ENCODE results near the gene ELF2.
"Not testable (repeated sequence)": the region's sequence is repeated elsewhere in the genome, so short reads cannot be mapped to it uniquely, and the experiment has no call there.

Gene ELF2

GRCh38 chr4:139184129-139184528, 7.1 kb upstream of the ELF2 start:
- no peak for DNase-seq

DNA sequence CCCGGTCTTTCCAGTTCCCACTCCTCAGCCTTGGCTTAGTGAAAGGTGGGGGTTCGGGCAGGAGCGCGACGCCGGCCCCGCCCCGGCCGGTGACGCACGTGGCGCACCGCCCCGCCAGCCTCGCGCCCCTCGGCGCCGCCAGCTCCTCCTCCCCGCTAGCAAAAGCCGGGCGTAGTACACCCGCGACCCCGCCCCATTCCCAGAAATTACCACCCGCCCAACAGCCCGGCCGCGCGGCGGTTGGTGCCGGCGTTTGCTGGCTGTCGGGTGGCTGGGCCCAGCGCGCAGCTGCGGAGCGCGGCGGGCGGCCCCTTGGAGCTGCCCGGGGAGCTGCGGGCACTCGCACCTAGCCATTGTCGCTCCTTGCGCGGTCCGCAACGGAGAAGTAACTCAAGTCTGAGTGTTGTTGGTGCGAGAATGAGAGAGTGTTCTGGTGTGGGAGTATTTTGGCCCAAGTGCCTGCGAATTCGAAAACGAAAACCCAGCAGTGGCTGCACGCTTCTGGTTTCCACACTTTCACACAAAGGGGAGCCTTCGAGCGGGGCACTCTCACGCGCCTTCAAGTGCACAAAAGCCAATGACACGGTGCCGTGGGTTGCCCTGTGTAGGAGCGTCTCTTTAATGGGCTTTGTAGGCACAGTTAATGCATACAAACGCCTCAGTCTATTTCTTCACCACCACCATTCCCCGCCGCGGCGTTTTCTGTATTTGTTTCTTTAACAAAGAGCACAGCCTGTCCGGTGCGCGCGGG, 1.0 kb upstream of the ELF2 start:
- DNase-seq: peak; percentile 92 to 93

DNA sequence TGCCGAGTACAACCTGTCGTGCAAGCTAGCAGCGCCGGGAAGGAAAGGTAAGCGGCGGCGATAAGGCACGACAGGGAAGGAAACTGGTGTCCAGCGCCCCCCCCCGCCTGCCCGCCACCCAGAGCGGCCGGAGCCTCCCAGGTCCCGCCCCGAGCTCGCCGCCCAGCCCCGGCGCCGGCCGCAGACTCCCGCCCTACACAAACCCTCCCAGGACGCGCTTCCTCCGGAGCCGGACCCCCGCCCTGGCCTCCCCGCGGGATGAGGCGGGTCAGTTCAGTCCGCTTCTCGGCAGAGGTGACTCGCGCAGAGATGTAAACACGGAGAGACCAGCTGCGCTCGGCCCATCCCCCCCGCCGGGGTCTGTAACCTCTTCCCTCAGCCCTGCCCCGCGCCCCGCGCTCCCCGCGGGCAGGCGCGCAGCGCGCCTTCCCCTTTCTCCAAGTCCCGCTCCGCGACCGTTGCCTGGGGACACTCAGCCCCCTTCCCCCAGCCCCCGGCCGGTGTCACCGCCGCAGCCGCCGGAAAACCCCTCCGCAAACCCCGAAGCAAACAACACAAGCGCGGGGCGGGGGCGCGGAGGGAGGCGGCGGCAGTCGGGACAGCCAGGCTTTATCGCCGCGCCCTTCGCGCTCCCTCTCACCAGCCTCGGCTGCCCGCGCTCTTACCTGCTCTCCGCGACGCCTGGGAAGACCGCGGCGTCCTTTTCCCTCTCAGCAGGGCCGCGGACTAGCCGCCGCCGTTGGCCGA, 543 bp downstream of the ELF2 start:
- peak; percentile 78 for DNase-seq

DNA sequence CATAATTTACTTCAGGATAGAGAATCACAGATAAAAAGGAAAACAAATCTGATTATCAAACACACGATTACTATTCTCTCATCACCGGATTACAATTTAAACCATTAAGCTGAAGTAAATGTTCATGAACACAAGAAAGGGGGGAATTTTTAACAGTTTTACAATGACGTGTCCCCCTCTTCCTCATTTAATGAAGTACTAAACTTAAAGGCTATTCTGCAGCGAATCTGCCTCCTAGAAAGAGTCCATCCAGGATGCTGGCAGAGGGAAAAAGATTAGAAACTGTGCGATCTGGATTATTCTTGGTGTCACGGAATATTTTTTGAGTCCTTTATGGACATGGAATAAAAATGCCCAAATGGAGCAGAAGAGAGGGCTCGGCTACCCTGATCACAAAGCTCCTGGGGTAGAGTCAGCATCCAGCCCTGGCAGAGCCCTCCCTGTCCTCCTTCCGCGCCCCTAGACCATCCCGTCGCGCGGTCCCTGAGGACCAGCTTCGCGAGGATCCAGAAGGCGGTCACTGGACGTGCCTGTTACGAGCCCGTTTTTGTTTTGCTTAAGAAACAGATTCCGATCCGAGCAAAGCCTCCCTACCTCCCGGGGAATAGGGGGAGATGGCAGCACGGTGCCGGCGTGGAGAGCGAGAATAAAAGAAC, 1.2 kb downstream of the ELF2 start:
- DNase-seq: no peak

DNA sequence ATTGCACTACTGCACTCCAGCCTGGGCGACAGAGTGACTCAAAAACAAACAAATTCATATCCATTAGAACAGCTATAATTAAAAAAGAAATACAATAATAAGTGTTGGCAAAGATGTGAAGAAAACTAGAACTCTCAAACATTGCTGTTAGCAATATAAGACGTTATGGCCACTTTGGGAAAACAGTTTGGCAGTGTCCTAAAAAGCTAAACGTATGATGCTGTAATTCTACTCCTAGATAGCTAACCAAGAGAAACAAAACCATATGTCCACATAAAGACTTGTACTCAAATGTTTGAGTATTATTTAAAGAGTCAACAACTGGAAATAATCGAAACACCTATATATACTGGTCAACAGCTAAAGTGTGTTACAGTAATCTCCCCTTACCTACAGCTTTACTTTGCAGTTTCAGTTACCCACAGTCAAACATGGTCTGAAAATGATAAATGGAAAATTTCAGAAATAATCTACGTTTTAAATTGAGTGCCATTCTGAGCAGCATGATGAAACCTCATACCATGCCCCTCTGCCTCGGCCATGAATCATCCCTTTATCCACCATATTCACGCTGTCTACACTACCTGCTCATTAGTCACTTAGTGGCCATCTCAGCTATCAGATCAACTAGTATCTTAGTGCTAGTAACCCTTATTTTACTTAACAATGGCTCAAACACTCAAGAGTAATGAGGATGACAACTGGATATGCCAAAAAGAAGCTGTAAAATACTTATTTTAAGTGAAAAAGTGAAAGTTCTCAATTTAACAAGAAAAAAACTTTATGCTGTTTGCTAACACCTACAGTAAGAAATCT, 4.9 kb downstream of the ELF2 start:
- DNase-seq: no peak

DNA sequence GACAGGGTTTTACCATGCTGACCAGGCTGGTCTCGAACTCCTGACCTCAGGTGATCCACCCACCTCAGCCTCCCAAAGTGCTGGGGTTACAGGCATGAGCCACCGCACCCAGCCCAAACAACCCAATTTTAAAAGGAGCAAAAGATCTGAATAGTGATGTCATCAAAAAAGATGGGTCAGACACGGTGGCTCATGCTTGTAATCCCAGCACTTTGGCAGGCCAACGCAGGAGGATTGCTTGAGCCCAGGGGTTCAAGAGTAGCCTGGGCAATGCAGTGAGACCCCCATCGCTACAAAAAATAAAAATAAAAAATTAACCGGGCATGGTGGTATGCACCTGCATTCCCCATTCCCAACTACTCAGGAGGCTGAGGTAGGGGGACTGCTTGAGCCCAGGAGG, 6.1 kb downstream of the ELF2 start:
- no peak for DNase-seq

DNA sequence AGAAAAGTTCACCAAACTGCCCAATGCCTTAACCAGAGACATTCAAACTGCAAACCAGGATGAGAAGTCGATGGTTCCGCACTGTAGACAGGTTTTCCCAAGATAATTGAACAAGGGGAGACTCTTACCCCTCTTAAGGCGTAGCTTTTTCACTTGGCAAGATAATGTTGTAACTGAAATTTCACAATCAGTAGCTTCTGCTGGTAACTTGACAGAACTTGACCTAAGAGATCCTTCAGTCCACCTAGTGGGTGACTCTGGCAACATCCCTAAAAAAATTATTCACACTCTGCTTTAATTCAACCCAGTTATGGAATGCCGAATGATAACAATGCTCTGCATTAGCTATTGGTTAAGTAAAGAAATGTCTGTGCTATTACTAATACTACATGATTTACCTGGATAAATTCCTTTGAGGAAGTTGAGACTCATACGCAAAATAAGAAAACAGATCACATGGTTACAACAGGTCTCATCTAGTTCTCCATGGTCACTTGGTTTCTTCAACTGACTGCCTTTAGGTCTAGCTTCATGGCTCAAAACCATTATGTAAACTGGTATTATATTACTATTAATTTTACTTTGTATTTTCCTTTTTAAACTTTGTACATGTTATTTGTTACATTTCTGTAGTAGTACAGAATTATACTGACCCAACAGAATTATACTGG, 9.1 kb downstream of the ELF2 start:
- no peak for DNase-seq

- no peak for DNase-seq
These were observed 12.3 kb downstream of the ELF2 start for GRCh38 chr4:139164731-139165130.

- no peak for DNase-seq
These were observed 13.2 kb downstream of the ELF2 start for GRCh38 chr4:139163806-139164206.

- DNase-seq: not testable (repeated sequence)
These were observed 19.0 kb downstream of the ELF2 start for GRCh38 chr4:139157977-139158376.

DNA sequence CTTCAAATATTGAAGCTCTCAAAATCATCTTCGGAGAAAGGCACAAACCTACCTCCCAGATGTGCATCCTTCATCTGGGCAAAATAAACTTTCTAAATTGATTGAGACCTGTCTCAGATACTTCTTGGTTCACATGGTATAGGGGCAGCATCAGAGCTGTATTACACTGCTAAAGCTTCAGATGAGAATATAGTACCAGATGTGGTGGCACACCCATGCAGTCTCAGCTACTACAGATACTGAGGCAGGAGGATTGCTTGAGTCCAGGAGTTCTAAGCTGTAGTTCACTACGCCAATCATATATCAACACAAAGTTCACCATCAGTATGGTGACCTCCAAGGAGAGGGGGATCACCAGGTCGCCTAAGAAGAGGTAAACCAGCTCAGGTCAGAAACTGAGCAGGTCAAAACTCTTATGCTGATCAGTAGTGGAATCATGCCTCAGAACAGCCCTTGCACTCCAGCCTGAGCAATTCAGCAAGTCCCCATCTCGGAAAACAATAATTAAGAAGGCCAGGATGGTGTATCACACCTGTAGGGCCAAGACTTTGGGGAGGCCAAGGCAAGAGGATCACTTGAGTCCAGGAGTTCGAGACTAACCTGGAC, 22.0 kb downstream of the ELF2 start:
- no peak for DNase-seq

- DNase-seq: no peak
These were observed 22.5 kb downstream of the ELF2 start for GRCh38 chr4:139154538-139154937.

- DNase-seq: no peak
These were observed 22.9 kb downstream of the ELF2 start for GRCh38 chr4:139154134-139154421.

- DNase-seq: no peak
These were observed 23.4 kb downstream of the ELF2 start for GRCh38 chr4:139153411-139154133.

- DNase-seq: no peak
These were observed 24.8 kb downstream of the ELF2 start for GRCh38 chr4:139152249-139152648.

DNA sequence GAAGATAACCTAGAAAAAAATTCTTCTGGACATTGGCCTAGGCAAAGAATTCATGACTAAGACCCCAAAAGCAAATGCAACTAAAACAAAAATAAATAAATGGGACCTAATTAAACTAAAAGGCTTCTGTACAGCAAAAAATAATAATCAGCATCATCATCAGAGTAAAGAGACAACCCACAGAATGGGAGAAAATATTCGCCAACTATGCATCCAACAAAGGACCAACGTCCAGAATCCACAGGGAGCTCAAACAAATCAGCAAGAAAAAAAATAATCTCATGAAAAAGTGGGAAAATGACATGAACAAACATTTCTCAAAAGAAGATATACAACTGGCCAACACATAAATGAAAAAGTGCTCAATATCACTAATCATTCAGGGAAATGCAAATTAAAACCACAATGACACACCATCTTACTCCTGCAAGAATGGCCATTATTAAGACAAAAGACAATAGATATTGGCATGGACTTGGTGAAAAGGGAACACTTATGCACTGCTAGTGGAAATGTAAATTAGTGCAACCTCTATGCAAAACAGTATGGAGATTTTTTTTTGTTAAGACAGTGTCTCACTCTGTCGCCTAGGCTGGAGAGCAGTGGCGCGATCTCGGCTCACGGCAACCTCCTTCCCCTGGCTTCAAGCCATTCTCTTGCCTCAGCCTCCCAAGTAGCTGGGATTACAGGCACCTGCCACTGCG, 29.9 kb downstream of the ELF2 start:
- no peak for DNase-seq

- DNase-seq: no peak
These were observed 31.5 kb downstream of the ELF2 start for GRCh38 chr4:139145552-139145932.

DNA sequence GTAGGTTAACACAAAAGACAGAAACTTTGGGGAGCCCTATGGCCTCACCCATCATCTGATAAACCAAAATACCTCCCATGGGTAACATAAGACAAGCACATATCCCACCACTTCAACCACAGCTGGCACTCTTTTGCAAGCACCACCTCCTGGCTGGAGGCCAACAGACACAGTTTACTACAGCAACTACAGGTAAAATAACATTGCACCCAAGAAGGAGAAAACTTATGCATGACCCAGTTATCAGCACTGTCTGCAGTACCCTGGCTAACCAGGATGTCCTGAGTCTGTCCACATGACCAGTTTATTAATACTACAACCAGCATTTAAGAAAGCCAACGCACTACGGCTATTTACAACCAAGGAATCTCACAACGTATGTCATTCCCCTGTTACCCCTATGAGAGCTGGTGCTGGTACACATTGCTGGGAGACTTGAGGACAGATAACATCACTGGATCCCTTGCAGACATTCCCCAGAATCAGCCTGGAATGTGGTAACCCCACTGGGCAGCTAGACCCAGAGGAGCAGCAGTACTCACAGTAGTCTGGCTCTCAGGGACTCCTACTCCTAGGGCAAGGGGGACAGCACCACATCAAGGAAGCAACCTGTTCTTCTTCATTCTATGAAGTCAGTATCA, 32.0 kb downstream of the ELF2 start:
- DNase-seq: no peak

GRCh38 chr4:139144161-139144859, 32.7 kb downstream of the ELF2 start:
- DNase-seq: peak; percentile 3 to 44

GRCh38 chr4:139142980-139143379, 34.0 kb downstream of the ELF2 start:
- no peak for DNase-seq

Measured in CD4-positive, alpha-beta T cell treated with Interleukin-1 beta for 1 hour (primary cell).